Tibial nerve (tissue), 3 donors: ENCODE data around the gene OR2M5.

Experiments
- CTCF ChIP-seq, 5 experiments: fragments of 200-600 bp in 3 of 5; fragments of 450-650 bp in 2 of 5; sonication (generic) in 3 of 5; IDR thresholded peaks; one replicate each; pipeline ENCODE4 v1.5.1; 2016 to 2019; ENCODE audit warnings: antibody characterized with exemption in 5 of 5, mild to moderate bottlenecking in 3 of 5, moderate library complexity in 2 of 5
- POLR2A ChIP-seq, 2 donors: fragments of 450-650 bp; IDR thresholded peaks; one replicate each; pipeline ENCODE4 v1.6.1; 2017; ENCODE audit warnings: antibody characterized with exemption in 2 of 2, mild to moderate bottlenecking in 2 of 2, moderate library complexity in 2 of 2

GRCh38 chr1:248158758-248159157 lies 13.8 kb downstream of the OR2M5 start:
- TF ChIP-seq CTCF (IDR thresholded peaks at IDR 0.05) = no peak
- TF ChIP-seq POLR2A (IDR thresholded peaks at IDR 0.05) = no peak
